OCI-LY1 (cell line): Measurements from ENCODE around the gene WFDC9.

Experiments used
- H2AFZ ChIP-seq: fragments of 200-600 bp; sonication (generic), shearing (Covaris generic); 2 replicates; pipeline ENCODE4 v1.6.0; 2014; ENCODE audit warnings: antibody characterized with exemption, mild to moderate bottlenecking, low read length
- H3F3A ChIP-seq: fragments of 200-600 bp; sonication (generic), shearing (Covaris generic); 2 replicates; pipeline ENCODE4 v1.6.0; 2014; ENCODE audit warnings: mild to moderate bottlenecking, antibody characterized with exemption, low read length, moderate library complexity; ENCODE audit not compliant: insufficient read depth
- H3K27ac ChIP-seq: fragments of 200-600 bp; sonication (generic); 2 replicates; pipeline ENCODE4 v1.5.1; 2014; ENCODE audit warnings: low read length, mixed run types, mild to moderate bottlenecking, low read depth; ENCODE audit not compliant: poor library complexity, severe bottlenecking
- H3K27me3 ChIP-seq: fragments of 200-600 bp; sonication (generic); 2 replicates; pipeline ENCODE4 v1.6.0; 2014; ENCODE audit warnings: antibody characterized with exemption, mild to moderate bottlenecking, low read length, moderate library complexity; ENCODE audit not compliant: insufficient read depth
- H3K36me3 ChIP-seq: fragments of 200-600 bp; sonication (generic); 2 replicates; pipeline ENCODE4 v1.6.1; 2014; ENCODE audit warnings: mild to moderate bottlenecking, antibody characterized with exemption, low read length, moderate library complexity, mixed read lengths; ENCODE audit not compliant: insufficient read depth
- H3K4me1 ChIP-seq: fragments of 200-600 bp; sonication (generic); 2 replicates; pipeline ENCODE4 v1.5.1; 2014; ENCODE audit warnings: mild to moderate bottlenecking, low read length, moderate library complexity; ENCODE audit not compliant: insufficient read depth, severe bottlenecking
- H3K4me2 ChIP-seq: fragments of 200-600 bp; sonication (generic), shearing (Covaris generic); 2 replicates; pipeline ENCODE4 v1.6.1; 2014; ENCODE audit warnings: low read length
- H3K4me3 ChIP-seq: fragments of 200-600 bp; sonication (generic); 2 replicates; pipeline ENCODE4 v1.5.1; 2014; ENCODE audit warnings: low read length, low read depth, mild to moderate bottlenecking, mixed read lengths; ENCODE audit not compliant: poor library complexity, severe bottlenecking
- H3K79me2 ChIP-seq: fragments of 200-600 bp; shearing (Covaris generic); 2 replicates; pipeline ENCODE4 v1.6.1; 2016; ENCODE audit warnings: mixed run types, low read length, mixed read lengths; ENCODE audit not compliant: insufficient read depth
- H3K9ac ChIP-seq: fragments of 200-600 bp; sonication (generic), shearing (Covaris generic); 2 replicates; pipeline ENCODE4 v1.6.1; 2014; ENCODE audit warnings: mild to moderate bottlenecking, low read length, mixed read lengths
- H3K9me2 ChIP-seq: fragments of 200-600 bp; sonication (generic), shearing (Covaris generic); 2 replicates; pipeline ENCODE4 v1.6.1; 2014; ENCODE audit warnings: low read depth, mild to moderate bottlenecking, low read length, mixed read lengths
- H3K9me3 ChIP-seq: fragments of 200-600 bp; shearing (Covaris generic); 2 replicates; pipeline ENCODE4 v1.6.1; 2014; ENCODE audit warnings: low read length, mixed read lengths
- H4K20me1 ChIP-seq: fragments of 200-600 bp; sonication (generic), shearing (Covaris generic); 2 replicates; pipeline ENCODE4 v1.6.0; 2016; ENCODE audit warnings: mild to moderate bottlenecking, low read length; ENCODE audit not compliant: insufficient read depth
- EZH2 ChIP-seq: fragments of 200-600 bp; sonication (generic), shearing (Covaris generic); IDR thresholded peaks from 2 replicates; pipeline ENCODE4 v1.8.0; 2017; ENCODE audit warnings: borderline replicate concordance, mixed run types, mild to moderate bottlenecking, antibody characterized with exemption, low read length, moderate library complexity, mixed read lengths
- TF ChIP-seq, protein P1 (sequence below): fragments of 200-600 bp; sonication (generic), shearing (Covaris generic); IDR thresholded peaks from 2 replicates; pipeline ENCODE4 v1.5.1; 2017; ENCODE audit warnings: mild to moderate bottlenecking, antibody characterized with exemption, low read length, moderate library complexity, mixed read lengths

The WFDC9 gene

DNA sequence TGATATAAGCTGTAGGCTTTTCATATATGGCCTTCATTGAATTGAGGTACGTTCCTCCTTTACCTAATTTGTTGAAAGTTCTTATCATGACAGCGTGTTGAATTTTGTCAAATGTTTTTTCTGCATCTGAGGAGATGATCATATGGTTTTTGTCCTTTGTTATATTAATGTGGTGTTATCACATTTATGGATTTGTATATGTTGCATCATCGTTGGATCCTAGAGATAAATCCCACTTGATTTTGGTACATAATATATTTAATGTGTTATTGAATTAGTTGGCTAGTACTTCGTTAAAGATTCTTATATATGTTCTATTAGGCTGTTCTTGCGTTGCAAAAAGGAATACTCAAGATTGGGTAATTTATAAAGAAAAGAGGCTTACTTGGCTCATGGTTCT, 8.6 kb upstream of the WFDC9 start:
- Histone ChIP-seq H3K9me3 (no peaks in the 10 kb centered on the region), H4K20me1 (no peaks in the 10 kb centered on the region), H3K9ac (no peak overlapping the region), H3F3A (no peaks in the 10 kb centered on the region), H3K79me2 (no peaks in the 10 kb centered on the region), H3K9me2 (no peaks in the 10 kb centered on the region), H3K27me3 (no peaks in the 10 kb centered on the region), H3K36me3 (no peaks in the 10 kb centered on the region), H3K27ac (no peak overlapping the region), H3K4me3 (no peak overlapping the region), H2AFZ (no peak overlapping the region), H3K4me2 (no peak overlapping the region), H3K4me1 (no peaks in the 10 kb centered on the region)
- TF ChIP-seq, protein P1, sequence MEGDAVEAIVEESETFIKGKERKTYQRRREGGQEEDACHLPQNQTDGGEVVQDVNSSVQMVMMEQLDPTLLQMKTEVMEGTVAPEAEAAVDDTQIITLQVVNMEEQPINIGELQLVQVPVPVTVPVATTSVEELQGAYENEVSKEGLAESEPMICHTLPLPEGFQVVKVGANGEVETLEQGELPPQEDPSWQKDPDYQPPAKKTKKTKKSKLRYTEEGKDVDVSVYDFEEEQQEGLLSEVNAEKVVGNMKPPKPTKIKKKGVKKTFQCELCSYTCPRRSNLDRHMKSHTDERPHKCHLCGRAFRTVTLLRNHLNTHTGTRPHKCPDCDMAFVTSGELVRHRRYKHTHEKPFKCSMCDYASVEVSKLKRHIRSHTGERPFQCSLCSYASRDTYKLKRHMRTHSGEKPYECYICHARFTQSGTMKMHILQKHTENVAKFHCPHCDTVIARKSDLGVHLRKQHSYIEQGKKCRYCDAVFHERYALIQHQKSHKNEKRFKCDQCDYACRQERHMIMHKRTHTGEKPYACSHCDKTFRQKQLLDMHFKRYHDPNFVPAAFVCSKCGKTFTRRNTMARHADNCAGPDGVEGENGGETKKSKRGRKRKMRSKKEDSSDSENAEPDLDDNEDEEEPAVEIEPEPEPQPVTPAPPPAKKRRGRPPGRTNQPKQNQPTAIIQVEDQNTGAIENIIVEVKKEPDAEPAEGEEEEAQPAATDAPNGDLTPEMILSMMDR, result no peak
- TF ChIP-seq EZH2, result no peak

DNA sequence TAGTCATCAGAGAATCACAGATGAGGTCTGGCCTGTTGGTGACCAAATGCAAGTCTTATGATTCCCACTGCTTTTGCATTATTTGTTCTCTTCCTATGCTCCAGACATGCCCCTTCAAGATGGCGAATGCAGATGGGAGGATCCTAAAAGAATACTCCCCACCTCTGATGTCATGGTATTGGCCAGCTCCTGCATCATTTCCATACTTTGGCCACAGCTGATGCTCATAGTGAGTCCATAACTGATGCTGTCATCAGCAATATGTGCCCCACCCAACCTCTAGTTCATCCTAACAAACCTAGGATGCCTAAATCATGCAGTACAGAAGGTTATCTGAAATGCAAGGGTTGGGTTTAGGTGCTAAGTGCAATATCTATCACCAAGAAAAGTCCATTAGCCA, 5.4 kb upstream of the WFDC9 start:
- no peaks in the 10 kb centered on the region for H3K36me3 ChIP-seq
- H3K27me3 ChIP-seq, result no peaks in the 10 kb centered on the region
- H3K79me2 ChIP-seq, result no peaks in the 10 kb centered on the region
- no peak overlapping the region for H2AFZ ChIP-seq
- no peaks in the 10 kb centered on the region for H4K20me1 ChIP-seq
- no peak overlapping the region for H3K4me2 ChIP-seq
- no peaks in the 10 kb centered on the region for H3K9me3 ChIP-seq
- H3K9me2 ChIP-seq, result no peaks in the 10 kb centered on the region
- no peak overlapping the region for H3K27ac ChIP-seq
- H3K4me1 ChIP-seq, result no peaks in the 10 kb centered on the region
- no peak for TF ChIP-seq EZH2
- TF ChIP-seq, protein P1, result no peak
- H3F3A ChIP-seq, result no peaks in the 10 kb centered on the region
- no peak overlapping the region for H3K9ac ChIP-seq
- H3K4me3 ChIP-seq, result no peak overlapping the region

DNA sequence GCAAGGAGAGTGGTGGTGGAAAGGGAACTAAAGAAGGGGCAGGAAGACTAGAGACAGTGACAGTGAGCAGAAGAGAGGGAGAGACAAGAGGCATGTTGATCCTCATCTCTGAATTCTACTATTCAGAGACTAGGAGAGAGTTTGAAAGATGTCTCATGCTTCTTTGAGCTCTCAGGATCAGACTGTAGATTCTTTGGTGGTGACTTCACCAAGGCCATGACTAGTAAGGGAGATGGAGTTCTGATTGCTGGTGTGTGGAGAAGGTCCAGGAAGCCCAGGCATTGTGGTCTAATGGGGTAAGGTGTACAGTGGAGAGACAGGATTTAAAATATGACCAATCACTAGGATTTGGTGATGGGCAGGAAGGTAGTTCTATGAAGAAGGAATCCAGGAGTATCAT, 713 bp downstream of the WFDC9 start:
- H3K4me3 ChIP-seq, result no peak overlapping the region
- H3K79me2 ChIP-seq, result no peaks in the 10 kb centered on the region
- H3K9me3 ChIP-seq, result no peaks in the 10 kb centered on the region
- no peak overlapping the region for H3K4me2 ChIP-seq
- H2AFZ ChIP-seq, result no peak overlapping the region
- no peaks in the 10 kb centered on the region for H3F3A ChIP-seq
- no peaks in the 10 kb centered on the region for H3K4me1 ChIP-seq
- H3K27ac ChIP-seq, result no peak overlapping the region
- no peaks in the 10 kb centered on the region for H3K9me2 ChIP-seq
- H3K27me3 ChIP-seq, result no peaks in the 10 kb centered on the region
- no peak overlapping the region for H3K9ac ChIP-seq
- H4K20me1 ChIP-seq, result no peaks in the 10 kb centered on the region
- TF ChIP-seq, protein P1, result no peak
- no peak for TF ChIP-seq EZH2
- no peaks in the 10 kb centered on the region for H3K36me3 ChIP-seq
